Caco-2 (cell line): ENCODE results near the gene OAS1. TPM values are rescaled to one million over a fixed set of nuclear protein-coding genes. Genes with fewer than 3 reads are reported as not detected.
"Not testable (repeated sequence)": the region's sequence is repeated elsewhere in the genome, so short reads cannot be mapped to it uniquely, and the experiment has no call there.

Experiments used
- BruUV-seq: library from RNA; stranded (reverse); fragments of 400-500 nt; replicated peaks from 2 replicates; lab custom pipeline; 2021; lab: Mats Ljungman, UMichigan
- CTCF ChIA-PET: fragments of 300-600 bp; sonication (Branson Sonifier 250); formaldehyde crosslinking; loops from one replicate; lab custom pipeline; 2022; ENCODE audit warnings: antibody characterized with exemption; lab: Charles Lee
- POLR2A ChIA-PET: fragments of 300-600 bp; sonication (Branson Sonifier 250); formaldehyde crosslinking; loops from one replicate; lab custom pipeline; 2022; ENCODE audit warnings: antibody characterized with exemption; lab: Charles Lee
- DNase-seq, 2 experiments: peaks; one replicate each; pipeline versions ENCODE4 v3.0.0 to v3.0.0-alpha.2; 2020 to 2022
- H3K27me3 ChIP-seq: replicated peaks from 2 replicates; pipeline ENCODE4 v1.6.0; 2011; ENCODE audit warnings: low read length; ENCODE audit not compliant: control insufficient read depth, insufficient read depth
- H3K36me3 ChIP-seq: 2 replicates; pipeline ENCODE4 v1.5.1; 2011; ENCODE audit warnings: low read length; ENCODE audit not compliant: control insufficient read depth, insufficient read depth
- H3K4me1 ChIP-seq: fragments of 250-450 bp; sonication (Bioruptor Pico); 2 replicates; pipeline ENCODE4 v1.5.1; 2020; ENCODE audit warnings: mild to moderate bottlenecking
- H3K4me3 ChIP-seq: 2 replicates; pipeline ENCODE4 v1.5.1; 2011; ENCODE audit warnings: low read depth, mild to moderate bottlenecking, control low read depth, low read length
- H3K9me3 ChIP-seq: fragments of 250-450 bp; sonication (Bioruptor Pico); 2 replicates; pipeline ENCODE4 v1.5.1; 2020; ENCODE audit warnings: mild to moderate bottlenecking, moderate library complexity
- H3K27ac Mint-ChIP-seq: one replicate; pipeline ENCODE4 v1.8.0; 2022; ENCODE audit warnings: mixed read lengths; ENCODE audit not compliant: unreplicated experiment
- H3K27me3 Mint-ChIP-seq: one replicate; pipeline ENCODE4 v1.8.0; 2022; ENCODE audit warnings: mixed read lengths; ENCODE audit not compliant: insufficient read depth, unreplicated experiment
- H3K36me3 Mint-ChIP-seq: one replicate; pipeline ENCODE4 v1.8.0; 2022; ENCODE audit warnings: mild to moderate bottlenecking, mixed read lengths; ENCODE audit not compliant: insufficient read depth, unreplicated experiment
- H3K4me1 Mint-ChIP-seq: one replicate; pipeline ENCODE4 v1.8.0; 2022; ENCODE audit warnings: low read depth, mixed read lengths; ENCODE audit not compliant: unreplicated experiment
- H3K4me3 Mint-ChIP-seq: one replicate; pipeline ENCODE4 v1.8.0; 2022; ENCODE audit warnings: mild to moderate bottlenecking, moderate library complexity, mixed read lengths; ENCODE audit not compliant: unreplicated experiment
- H3K9me3 Mint-ChIP-seq: one replicate; pipeline ENCODE4 v1.8.0; 2022; ENCODE audit warnings: mixed read lengths; ENCODE audit not compliant: unreplicated experiment
- intact Hi-C: fragments of 100-400 bp; cut with micrococcal nuclease; formaldehyde crosslinking; loops from one replicate; pipeline ENCODE4 v1.10.0; 2022; ENCODE audit not compliant: unreplicated experiment
- total RNA-seq: library from RNA; stranded (reverse); gene quantifications from 2 replicates; pipeline ENCODE4 v1.2.3, GENCODE V29; 2022
- TF ChIP-seq, protein P1 (sequence below), 2 experiments: fragments of 200-600 bp in 1 of 2; IDR thresholded peaks; 1 replicate in 1 of 2; 2 replicates in 1 of 2; pipeline versions ENCODE4 v1.5.1 to v1.8.0; 2011 to 2022; ENCODE audit warnings: antibody characterized with exemption in 1 of 2, control low read depth in 1 of 2, inconsistent platforms in 1 of 2, low read depth in 1 of 2, low read length in 1 of 2, mild to moderate bottlenecking in 1 of 2, moderate library complexity in 1 of 2; ENCODE audit not compliant: insufficient read depth in 1 of 2, severe bottlenecking in 1 of 2, unreplicated experiment in 1 of 2

OAS1 gene
- total RNA-seq, 1 experiment from 2014 or later = 14.2 TPM

DNA sequence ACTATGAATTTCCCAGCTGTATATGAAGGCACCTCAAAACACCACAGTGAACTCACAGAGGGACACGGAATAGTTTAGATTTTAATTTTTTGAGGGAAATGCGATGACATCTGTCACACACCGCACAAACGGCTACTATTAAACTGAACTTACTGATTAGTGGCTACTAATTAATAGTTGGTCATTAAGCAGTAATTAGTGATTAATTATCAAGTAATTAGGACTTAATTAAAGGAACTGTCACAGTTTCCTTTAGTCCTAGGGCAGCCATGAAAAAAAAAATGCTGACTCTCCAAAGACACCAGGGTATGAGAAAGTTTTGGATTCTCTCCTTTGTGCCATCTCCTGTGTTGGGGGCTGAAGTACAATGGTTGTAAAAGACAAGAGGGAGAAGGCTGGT lies 2.9 kb downstream of the OAS1 start:
- no peak overlapping the region for H3K27ac Mint-ChIP-seq

DNA sequence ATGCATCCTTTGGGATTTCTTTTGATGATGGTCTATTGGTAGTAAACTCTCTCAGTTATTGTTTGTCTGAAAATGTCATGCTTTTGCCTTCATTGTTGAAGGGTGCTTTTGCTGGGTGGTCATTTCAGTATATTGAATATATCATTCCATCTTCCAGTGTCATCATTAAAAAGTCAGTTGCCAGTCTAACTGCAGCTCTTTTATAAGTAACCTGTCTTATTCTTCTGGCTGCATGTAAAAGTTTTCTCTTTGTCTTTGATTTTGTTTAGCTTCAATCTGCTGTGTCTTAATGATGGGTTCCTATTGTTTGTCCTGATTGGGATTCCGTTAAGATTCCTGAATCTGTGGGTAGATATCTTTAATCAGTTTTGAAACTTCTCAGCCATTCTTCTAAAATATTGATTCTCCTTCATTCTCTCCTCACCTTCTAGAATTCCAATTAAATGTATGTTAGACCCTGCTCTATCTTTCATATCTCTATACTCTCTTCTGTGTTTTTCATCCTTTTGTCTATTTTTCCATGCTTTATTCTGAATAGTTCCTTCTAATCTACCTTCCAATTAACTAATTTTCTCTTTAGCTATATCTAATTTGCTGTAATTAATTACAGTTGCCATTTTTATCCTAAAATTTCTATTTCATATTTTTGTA lies 6.4 kb downstream of the OAS1 start:
- H3K27ac Mint-ChIP-seq = no peak overlapping the region
- H3K4me1 Mint-ChIP-seq = no peaks in the 10 kb centered on the region
- CTCF ChIA-PET = no interaction called here
- no peaks in the 10 kb centered on the region for H3K27me3 ChIP-seq
- no TSS peak for BruUV-seq
- POLR2A ChIA-PET = no interaction called here
- no peaks in the 10 kb centered on the region for H3K36me3 Mint-ChIP-seq
- H3K36me3 ChIP-seq = no peaks in the 10 kb centered on the region
- intact Hi-C loops = no loop called here
- no peak overlapping the region for H3K4me3 ChIP-seq
- H3K4me3 Mint-ChIP-seq = no peak overlapping the region
- peaks cover 15% of the 10 kb centered on the region for H3K9me3 ChIP-seq
- H3K27me3 Mint-ChIP-seq = peaks cover 2% of the 10 kb centered on the region
- no peak for DNase-seq
- peaks cover 28% of the 10 kb centered on the region for H3K9me3 Mint-ChIP-seq
- no peaks in the 10 kb centered on the region for H3K4me1 ChIP-seq
- TF ChIP-seq, protein P1, sequence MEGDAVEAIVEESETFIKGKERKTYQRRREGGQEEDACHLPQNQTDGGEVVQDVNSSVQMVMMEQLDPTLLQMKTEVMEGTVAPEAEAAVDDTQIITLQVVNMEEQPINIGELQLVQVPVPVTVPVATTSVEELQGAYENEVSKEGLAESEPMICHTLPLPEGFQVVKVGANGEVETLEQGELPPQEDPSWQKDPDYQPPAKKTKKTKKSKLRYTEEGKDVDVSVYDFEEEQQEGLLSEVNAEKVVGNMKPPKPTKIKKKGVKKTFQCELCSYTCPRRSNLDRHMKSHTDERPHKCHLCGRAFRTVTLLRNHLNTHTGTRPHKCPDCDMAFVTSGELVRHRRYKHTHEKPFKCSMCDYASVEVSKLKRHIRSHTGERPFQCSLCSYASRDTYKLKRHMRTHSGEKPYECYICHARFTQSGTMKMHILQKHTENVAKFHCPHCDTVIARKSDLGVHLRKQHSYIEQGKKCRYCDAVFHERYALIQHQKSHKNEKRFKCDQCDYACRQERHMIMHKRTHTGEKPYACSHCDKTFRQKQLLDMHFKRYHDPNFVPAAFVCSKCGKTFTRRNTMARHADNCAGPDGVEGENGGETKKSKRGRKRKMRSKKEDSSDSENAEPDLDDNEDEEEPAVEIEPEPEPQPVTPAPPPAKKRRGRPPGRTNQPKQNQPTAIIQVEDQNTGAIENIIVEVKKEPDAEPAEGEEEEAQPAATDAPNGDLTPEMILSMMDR (IDR thresholded peaks at IDR 0.05; ENCODE audit: insufficient read depth in 1 of 2, low read depth in 1 of 2, low read length in 1 of 2, severe bottlenecking in 1 of 2, unreplicated experiment in 1 of 2) = no peak

More for the DNA sequence above, 2.9 kb downstream of the OAS1 start:
- Mint-ChIP-seq H3K4me1 (no peaks in the 10 kb centered on the region), H3K36me3 (no peaks in the 10 kb centered on the region), H3K27me3 (peaks cover 2% of the 10 kb centered on the region), H3K4me3 (no peak overlapping the region), H3K9me3 (peaks cover 17% of the 10 kb centered on the region)
- BruUV-seq = no TSS peak
- Histone ChIP-seq H3K36me3 (no peaks in the 10 kb centered on the region), H3K9me3 (peaks cover 15% of the 10 kb centered on the region), H3K4me3 (no peak overlapping the region), H3K27me3 (no peaks in the 10 kb centered on the region), H3K4me1 (peaks cover 11% of the 10 kb centered on the region)
- DNase-seq = no peak
- TF ChIP-seq, protein P1 (IDR thresholded peaks at IDR 0.05; ENCODE audit: insufficient read depth in 1 of 2, low read depth in 1 of 2, low read length in 1 of 2, severe bottlenecking in 1 of 2, unreplicated experiment in 1 of 2) = no peak
- CTCF ChIA-PET = no interaction called here
- intact Hi-C loops = no loop called here
- POLR2A ChIA-PET = no interaction called here

DNA sequence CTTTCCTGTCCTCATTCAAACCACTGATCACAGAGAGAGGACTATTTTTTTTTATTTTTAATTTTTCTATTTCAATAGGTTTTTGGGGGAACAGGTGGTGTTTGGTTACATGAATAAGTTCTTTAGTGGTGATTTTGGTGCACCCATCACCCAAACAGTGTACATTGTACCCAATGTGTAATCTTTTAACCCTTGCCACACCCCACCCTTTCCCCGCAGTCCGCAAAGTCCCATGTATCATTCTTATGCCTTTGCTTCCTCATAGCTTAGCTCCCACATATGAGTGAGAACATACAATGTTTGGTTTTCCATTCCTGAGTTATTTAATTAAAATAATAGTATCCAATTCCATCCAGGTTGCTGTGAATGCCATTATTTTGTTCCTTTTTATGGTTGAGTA lies 7.1 kb downstream of the OAS1 start:
- H3K27me3 Mint-ChIP-seq, H3K36me3 ChIP-seq, BruUV-seq, DNase-seq, CTCF ChIA-PET, H3K36me3 Mint-ChIP-seq, intact Hi-C loops, H3K4me1 Mint-ChIP-seq, H3K4me1 ChIP-seq, POLR2A ChIA-PET, H3K4me3 ChIP-seq, H3K27ac Mint-ChIP-seq, H3K4me3 Mint-ChIP-seq, H3K27me3 ChIP-seq: not testable (repeated sequence)
- H3K9me3 Mint-ChIP-seq = peaks cover 28% of the 10 kb centered on the region
- peaks cover 15% of the 10 kb centered on the region for H3K9me3 ChIP-seq
